ENCODE results near the gene INTS14. TPM values are rescaled to one million over a fixed set of nuclear protein-coding genes. Genes with fewer than 3 reads are reported as not detected.

INTS14 gene
- total and polyA plus RNA-seq, 2 of the 8 experiments (the other 6 are each of a cell fraction or from before 2014, with no cell fraction given) = 33.1 to 33.7 TPM

GRCh38 chr15:65561934-65562333, 49.0 kb downstream of the INTS14 start:
- no peak overlapping the region for H4K5ac ChIP-seq (ENCODE audit: insufficient read length, low read depth, low read length)
- no peak overlapping the region for H3K27ac ChIP-seq (ENCODE audit: low read depth, low read length)
- H3K79me2 ChIP-seq (ENCODE audit: control insufficient read depth in 1 of 2, insufficient read depth in 2 of 2, low read length in 2 of 2) = no peaks in the 10 kb centered on the region; a peak in 1 of 4 replicates
- no peak overlapping the region for H3K14ac ChIP-seq (ENCODE audit: insufficient read length)
- ChIA-PET POLR2A (ENCODE audit: partially characterized antibody) (interaction anchor here (0.6 to 1.9 kb wide), 2 partner anchors 17 to 245 kb away, joined by 3 to 4 read pairs; no protein-coding TSS in a partner anchor), CTCF (ENCODE audit: partially characterized antibody) (no interaction called here)
- peaks cover 4 to 5% of the 10 kb centered on the region in 2 experiments; a peak in 2 of 4 replicates for H3K9me3 ChIP-seq (ENCODE audit: insufficient read depth in 2 of 2, low read depth in 1 of 2, low read length in 1 of 2)
- H2BK5ac ChIP-seq (ENCODE audit: low read depth, low read length) = no peak overlapping the region
- no peak for DNase-seq (ENCODE audit: low read depth in 1 of 2, low spot score in 2 of 2)
- no peak overlapping the region for H3K56ac ChIP-seq (replicated peaks; ENCODE audit: insufficient read length, low read depth, low read length)
- H3K4me1 ChIP-seq (replicated peaks in 1 of 4; ENCODE audit: control insufficient read depth in 3 of 4, insufficient read depth in 4 of 4, low read length in 3 of 4) = no peaks in the 10 kb centered on the region
- no peak overlapping the region for H2BK15ac ChIP-seq (ENCODE audit: low read length)
- no peaks in the 10 kb centered on the region for H3K23me2 ChIP-seq (ENCODE audit: low read depth, low read length)
- no peak overlapping the region for H4K91ac ChIP-seq (replicated peaks; ENCODE audit: insufficient read length, low read length)
- FAIRE-seq = no peak
- H2BK20ac ChIP-seq (ENCODE audit: low read length) = no peak overlapping the region
- no peak overlapping the region for H3K4me3 ChIP-seq (ENCODE audit: extremely low read depth in 1 of 4, insufficient read depth in 2 of 4, low read depth in 3 of 4, low read length in 4 of 4)
- no peak overlapping the region for H3K4ac ChIP-seq (replicated peaks; ENCODE audit: insufficient read length, low read depth, low read length)
- 97 to 100% methylated on average over 1 to 6 of the region's 6 CpGs for WGBS, 2 experiments (ENCODE audit: extremely low coverage in 1 of 2, insufficient coverage in 1 of 2, insufficient read length in 1 of 2, insufficient replicate concordance in 2 of 2, low coverage in 1 of 2, low lambda C conversion rate in 2 of 2, missing lambda C conversion rate in 1 of 2)
- no peak overlapping the region for H2AK5ac ChIP-seq (ENCODE audit: low read depth, low read length)
- no peak overlapping the region for H2BK120ac ChIP-seq (replicated peaks; ENCODE audit: low read depth, low read length)
- H3K23ac ChIP-seq (ENCODE audit: insufficient read length) = no peak overlapping the region
- no peak overlapping the region for H4K8ac ChIP-seq (ENCODE audit: extremely low read depth, insufficient read depth, low read length)
- peaks cover 3% of the 10 kb centered on the region; the same call in 1 of the 2 replicates for H3K79me1 ChIP-seq (ENCODE audit: low read depth, low read length)
- H3K27me3 ChIP-seq (replicated peaks in 1 of 4; ENCODE audit: control insufficient read depth in 3 of 4, extremely low read depth in 1 of 4, insufficient read depth in 3 of 4, low read length in 3 of 4) = no peaks in the 10 kb centered on the region
- H2BK12ac ChIP-seq (ENCODE audit: low read depth, low read length) = no peak overlapping the region
- no peak overlapping the region for H3K9ac ChIP-seq (replicated peaks in 1 of 4; ENCODE audit: extremely low read depth in 1 of 4, low read depth in 3 of 4, low read length in 3 of 4)
- no peak overlapping the region for H3K18ac ChIP-seq (ENCODE audit: extremely low read depth, low read length)
- no peak overlapping the region for H2AFZ ChIP-seq (ENCODE audit: low read length)
- peaks cover 0 to 2% of the 10 kb centered on the region in 2 experiments for H4K20me1 ChIP-seq (replicated peaks in 1 of 2; ENCODE audit: control insufficient read depth in 1 of 2, insufficient read depth in 2 of 2, low read length in 2 of 2)
- H3K4me2 ChIP-seq (ENCODE audit: insufficient read depth in 1 of 2, low read depth in 2 of 2, low read length in 2 of 2) = no peak overlapping the region
- peaks cover 22 to 78% (median 52%) of the 10 kb centered on the region in 4 experiments for H3K36me3 ChIP-seq (ENCODE audit: control insufficient read depth in 2 of 4, insufficient read depth in 4 of 4, low read length in 3 of 4)
- TF ChIP-seq EZH2 (IDR thresholded peaks at IDR 0.05; ENCODE audit: low read depth, low read length, severe bottlenecking) = no peak
- TF ChIP-seq GABPA (IDR thresholded peaks at IDR 0.05; ENCODE audit: borderline replicate concordance, insufficient read depth, low read length) = no peak
- no peak for TF ChIP-seq ATF3 (IDR thresholded peaks at IDR 0.05; ENCODE audit: insufficient read depth, low read depth, low read length)
- TF ChIP-seq CBX8 (IDR thresholded peaks at IDR 0.05; ENCODE audit: borderline replicate concordance, low read depth, low read length) = no peak
- TF ChIP-seq MAX (IDR thresholded peaks at IDR 0.05) = no peak
- TF ChIP-seq EP300 (IDR thresholded peaks at IDR 0.05; ENCODE audit: borderline replicate concordance in 1 of 2, low read depth in 2 of 2, low read length in 2 of 2) = no peak
- TF ChIP-seq TEAD4 (IDR thresholded peaks at IDR 0.05; ENCODE audit: low read depth, low read length) = no peak
- no peak for TF ChIP-seq JUN (IDR thresholded peaks at IDR 0.05; ENCODE audit: low read depth, low read length)
- no peak for TF ChIP-seq FOSL1 (IDR thresholded peaks at IDR 0.05; ENCODE audit: insufficient read depth, low read depth, low read length)
- no peak for TF ChIP-seq E2F6 (IDR thresholded peaks at IDR 0.05)
- no peak for TF ChIP-seq YY1 (IDR thresholded peaks at IDR 0.05; ENCODE audit: low read depth, low read length)
